ENCODE data around the gene PRKCA.
"Not testable (repeated sequence)": the region's sequence is repeated elsewhere in the genome, so short reads cannot be mapped to it uniquely, and the experiment has no call there.

PRKCA gene

DNA sequence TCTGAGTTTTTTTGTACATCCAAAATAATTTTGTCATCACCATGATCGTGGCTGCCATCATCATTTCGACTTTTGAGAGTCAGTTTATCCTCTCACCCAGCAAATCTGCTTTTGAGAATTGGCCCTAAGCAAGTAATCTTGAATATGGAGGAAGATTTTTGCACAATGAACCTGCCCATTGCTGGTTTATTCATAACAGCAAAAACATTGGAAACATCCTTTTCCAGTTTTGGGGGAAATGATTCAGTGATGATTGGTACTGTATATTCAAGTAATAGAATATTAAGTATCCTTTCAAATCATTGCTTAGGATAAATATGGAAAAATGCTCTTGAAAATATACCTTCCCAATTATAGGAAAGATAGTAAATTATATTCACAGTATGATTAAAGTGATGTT, 53.1 kb downstream of the PRKCA start:
- no peak for FAIRE-seq

DNA sequence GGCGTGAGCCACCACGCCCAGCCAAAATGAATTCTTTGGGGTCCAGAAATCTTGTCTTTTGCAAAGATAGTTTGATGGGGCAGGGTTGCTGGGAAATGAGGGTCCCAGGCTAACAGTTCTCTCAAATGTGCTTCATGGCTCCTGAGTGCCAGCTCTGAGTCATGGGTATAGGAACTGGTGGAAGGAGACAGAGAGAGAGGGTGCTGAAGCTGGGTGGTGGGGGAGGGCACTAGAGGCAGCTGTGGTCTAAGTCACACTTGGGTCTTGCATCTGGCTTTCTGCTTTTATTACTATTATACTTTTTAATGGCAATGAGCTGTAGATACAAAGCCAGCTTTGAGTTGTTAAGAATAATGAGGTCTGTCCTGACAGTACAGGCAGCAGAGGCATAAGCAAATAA, 54.6 kb downstream of the PRKCA start:
- FAIRE-seq: no peak

DNA sequence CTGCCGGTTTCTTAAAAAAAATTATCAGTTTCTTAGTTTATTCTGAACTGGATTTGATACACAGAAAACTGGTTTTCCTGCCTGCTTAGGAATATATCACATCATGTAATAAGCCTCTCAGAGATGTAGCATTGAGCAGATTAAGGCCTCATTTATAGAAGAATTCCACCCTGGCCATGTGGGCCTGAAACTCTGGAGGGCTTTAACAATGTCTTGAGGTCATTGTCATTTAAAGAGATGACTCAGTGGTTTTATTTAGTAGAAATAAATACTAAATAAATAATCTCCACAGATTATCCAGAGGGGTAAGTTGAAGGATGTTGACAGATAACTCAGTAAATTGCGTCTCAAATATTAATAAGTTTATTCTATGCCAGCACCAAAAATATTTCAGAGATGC, 56.9 kb downstream of the PRKCA start:
- no peak for FAIRE-seq

DNA sequence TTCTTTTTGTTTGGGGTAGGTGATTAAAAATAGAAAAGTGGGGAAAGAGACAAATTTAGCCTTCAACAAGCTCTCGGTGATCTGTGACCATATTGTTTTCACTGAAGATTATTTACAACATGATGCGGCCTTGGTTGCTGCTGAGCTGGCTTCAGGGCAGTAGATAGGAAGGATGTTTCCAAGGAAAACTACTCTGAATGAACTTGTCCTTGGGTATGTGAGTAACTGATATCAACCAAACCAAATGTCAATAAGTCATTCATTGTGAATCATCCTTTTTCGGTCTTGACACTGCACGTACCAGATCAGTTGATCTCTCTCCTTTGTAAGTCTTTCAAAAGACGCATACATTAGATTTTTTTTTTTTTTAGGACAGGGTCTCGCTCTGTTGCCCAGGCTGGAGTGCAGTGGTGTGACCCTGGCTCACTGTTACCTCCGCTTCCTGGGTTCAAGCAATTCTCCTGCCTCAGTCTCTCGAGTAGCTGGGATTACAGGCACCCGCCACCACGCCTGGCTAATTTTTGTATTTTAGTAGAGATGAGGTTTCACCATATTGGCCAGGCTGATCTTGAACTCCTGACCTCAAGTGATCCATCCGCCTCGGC, 58.6 kb downstream of the PRKCA start:
- not testable (repeated sequence) for FAIRE-seq

DNA sequence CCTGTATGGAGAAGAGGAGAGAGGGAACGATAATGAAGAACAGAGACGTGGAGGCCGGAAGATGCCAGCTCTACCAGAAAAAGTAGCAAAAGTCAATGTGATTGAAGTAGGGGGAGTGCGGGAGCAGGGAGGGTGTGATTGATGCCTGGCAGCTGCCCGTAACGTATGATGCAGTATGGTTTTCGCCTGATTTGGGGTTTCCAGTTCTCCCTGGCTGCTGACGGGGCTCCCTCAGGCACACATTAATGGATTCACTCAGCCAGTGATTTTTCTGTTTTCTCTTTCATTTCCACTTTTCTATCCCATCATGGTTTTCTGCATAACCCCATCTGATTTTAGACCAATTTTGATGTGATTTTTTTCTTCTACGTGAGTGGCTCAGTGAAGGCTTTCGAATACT, 62.1 kb downstream of the PRKCA start:
- no peak for FAIRE-seq

DNA sequence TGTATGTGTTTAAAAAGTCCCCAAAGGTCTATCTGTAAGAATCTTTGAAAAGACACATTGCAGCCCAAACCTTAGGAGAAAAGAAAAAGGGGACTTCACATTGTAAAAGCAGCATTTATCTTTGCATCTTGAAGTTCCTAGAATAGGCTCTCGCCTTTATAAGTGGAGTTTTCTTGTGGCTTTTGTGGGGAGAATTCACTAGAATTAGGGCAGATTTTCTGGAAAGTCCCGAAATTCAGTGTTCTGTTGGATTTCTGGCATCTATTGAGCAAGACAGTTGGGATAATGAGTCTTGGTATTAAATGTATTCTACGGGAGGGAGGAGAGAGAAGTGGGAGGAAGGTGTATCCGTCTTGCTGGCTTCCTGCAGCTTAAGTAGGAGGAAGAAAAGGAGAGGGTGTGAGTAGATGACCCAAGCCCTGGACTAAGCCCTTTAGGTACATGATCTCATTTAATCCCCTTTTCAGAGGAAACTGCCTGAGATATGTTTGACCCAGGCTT, 62.6 kb downstream of the PRKCA start:
- no peak for FAIRE-seq

DNA sequence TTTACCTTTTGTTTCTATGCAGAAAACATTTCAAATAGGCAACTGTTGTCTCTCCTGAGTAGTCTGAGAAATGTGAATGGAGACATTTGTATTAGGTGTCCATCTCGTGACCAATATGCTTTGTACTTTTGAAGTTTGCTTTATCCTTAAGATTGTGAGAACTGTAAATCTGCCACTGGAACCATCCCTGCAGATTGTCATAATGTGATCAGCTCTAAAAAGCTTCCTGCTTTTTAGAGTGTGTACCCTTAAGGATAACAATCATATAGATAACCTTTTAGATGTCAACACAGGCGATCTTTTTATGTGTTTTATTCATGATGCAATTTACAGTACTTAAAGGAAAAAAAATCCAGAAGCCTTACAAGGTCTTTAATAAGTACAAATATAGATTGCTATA, 63.5 kb downstream of the PRKCA start:
- no peak for FAIRE-seq

DNA sequence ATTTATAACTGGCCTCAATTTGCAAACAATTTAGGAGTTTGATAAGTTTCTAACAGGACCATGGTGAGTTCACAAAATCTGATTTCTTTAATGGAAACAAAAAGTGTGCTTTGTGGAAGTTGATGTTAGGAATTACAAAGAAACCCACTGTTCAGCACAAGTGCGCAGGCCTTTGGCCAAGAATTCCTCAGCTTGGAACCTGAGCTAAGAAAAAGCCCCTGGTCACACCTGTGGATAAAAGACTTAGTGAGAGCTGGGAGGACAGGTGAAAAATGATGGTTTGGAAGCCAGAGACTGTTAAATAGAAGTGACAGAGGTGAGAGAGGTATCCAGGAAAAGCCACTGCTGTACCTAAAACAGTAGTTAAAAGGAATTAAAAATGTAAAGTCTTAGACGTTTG, 64.7 kb downstream of the PRKCA start:
- FAIRE-seq: no peak

DNA sequence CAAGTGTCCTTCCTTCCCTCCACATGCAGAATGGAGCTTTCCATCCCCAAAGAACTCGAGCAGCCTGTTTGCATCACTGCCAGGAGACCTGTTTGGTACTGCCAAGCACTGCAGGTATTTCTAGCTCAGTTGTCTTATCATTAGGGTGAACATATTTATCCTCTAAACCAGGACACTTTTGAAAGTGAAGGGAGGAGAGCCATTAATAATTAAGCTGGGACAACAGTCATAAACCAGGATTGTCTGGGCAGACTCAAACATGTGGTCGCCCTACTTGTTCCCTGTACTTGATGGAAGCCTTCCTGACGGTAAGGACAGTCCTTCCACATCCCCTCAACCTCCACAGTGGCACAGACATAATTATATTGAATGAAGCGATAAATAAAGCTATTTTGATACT, 67.4 kb downstream of the PRKCA start:
- no peak for FAIRE-seq

DNA sequence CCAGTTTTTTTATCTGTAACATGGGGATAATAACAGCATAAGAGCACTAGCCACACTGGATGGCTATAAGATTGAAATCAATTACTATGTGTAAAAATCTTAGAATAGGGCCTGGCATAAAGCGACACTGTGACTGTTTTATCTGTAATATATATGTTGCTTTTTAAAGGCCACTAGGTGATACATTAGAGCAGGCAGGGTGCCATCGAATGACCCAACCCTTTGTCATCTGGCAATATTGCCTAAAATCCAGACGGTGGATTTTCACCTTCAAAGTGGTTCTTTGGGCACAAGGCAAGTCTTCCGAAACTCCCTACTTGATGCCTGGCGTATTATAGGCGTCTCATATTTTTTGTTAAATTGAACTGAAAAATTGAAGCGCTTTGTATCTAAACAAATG, 69.1 kb downstream of the PRKCA start:
- no peak for FAIRE-seq

DNA sequence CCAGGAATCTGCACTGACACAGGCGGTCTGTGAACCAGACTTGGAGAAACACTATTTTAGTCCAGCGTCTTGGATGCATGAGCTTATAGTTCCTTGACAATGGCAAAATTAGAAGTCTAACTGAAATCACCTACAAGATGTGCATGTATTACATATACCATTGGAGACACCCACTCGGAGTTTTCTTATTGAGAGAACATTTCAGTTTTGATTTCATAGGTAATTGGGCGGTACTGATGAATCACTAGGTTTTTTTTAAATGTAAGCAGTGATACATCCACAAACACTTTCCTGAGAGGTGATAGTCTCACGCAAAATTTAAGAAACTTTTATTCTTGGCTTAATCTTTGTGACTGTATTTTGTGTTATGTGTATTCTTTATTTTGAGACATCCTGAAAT, 69.8 kb downstream of the PRKCA start:
- no peak for FAIRE-seq

DNA sequence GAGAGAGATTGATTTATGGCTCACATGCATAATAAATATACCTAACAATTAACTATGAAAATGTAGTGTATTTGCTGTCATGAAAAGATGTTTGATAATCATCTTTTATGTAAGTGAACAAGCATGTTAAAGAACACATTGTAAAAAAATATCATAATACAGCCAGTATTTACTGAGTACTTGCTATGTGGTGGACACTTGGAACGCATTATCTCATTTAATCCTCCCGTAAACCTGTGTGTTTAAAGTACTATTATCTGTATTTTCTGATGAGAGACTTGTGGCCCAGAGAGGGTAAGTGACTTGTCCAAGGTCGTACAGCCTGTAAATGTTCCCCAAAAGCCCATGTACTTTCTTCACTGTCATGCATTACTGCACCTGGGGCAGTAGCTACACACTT, 70.7 kb downstream of the PRKCA start:
- FAIRE-seq: no peak

DNA sequence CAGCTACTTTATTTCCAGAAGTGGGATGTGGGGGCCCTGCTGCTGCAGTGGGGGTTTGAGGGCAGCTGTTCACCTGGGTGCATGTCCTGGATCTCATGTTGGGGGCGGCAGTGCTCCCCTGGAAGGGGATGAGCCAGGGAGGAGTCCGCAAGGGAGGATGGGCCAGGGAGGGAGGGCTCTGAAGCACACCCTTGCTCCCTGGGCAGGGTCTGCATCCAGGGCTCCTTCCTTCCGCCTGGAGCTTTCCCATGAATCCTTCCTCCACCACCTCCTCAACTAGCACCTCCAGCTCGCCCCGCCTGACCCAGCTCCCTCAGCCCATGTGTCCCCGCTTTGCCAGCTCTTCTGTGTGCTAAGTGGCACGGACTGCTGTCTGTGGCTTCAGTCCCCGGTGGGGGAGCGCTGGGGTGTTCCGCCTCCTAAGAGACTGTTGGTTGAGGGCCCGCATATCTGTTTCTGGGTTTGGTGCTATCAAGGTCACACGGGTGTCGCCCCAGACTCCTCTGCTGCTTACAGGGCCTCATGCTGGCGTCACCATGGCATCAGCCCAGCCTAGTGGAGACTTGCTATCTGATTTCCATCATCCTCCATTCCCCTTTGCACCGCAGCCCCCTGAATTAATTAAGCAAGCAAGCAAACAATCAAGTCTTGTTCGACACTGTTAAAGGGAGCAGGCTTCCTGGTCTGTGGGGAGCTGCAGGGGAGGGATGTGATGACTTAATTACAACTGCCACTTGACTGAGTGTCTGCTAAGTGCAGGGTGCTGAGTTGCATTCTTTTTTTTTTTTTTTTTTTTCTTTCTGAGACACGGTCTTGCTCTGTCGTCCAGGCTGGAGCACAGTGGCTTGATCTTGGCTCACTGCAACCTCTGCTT, 71.8 kb downstream of the PRKCA start:
- FAIRE-seq: no peak

DNA sequence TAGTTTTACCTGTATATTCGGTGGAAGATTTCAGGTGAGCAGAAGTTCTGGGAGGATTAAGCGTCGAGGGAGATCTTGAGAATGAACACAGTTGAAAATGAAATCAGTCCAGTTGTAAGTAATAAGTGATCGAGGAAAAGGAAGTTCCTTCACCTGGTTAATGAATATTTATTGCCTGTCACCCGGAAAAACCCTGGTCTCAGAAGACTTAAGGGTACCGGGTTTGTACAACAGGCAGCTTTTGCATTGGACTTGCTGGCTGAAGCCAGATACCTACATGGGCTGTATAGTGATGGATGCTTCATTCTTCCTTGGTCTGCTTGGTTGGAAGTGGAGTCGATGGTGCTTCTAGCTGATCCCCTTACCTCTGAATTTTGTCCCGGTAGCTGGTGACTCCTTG, 72.7 kb downstream of the PRKCA start:
- no peak for FAIRE-seq

DNA sequence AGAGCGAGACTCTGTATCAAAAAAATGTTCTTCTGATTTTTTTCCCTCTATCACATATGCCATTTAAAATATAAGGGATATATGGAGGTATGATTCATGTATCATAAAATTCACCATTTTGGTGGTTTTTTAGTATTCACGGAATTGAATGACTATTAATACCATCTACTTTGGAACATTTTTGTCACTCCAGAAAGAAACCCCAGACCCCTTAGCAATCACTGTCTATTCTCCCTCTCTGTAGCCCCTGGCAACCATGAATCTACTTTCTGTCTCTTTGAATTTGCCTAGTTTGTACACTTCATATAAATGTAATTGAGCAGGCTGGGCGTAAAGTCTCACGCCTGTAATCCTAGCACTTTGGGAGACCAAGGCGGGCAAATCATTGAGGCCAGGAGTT, 75.9 kb downstream of the PRKCA start:
- no peak for FAIRE-seq

DNA sequence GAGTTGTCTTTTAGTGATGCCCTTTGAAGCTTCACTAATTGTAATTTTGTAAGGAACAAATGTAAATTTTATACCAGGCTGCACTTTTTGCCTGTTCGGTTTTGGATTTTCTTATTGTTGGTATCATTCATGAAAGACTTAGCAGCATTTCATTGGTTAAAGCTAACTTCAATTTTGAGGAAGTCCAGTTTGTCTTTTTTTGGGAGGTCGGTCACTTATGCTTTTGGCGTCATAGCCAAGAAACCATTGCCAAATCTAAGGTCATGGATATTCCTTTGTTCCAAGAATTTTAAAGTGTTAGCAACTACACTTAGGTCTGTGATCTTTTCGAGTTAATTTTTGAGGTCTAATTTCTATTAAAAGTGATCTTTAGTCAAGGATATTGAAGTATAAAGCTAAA, 77.1 kb downstream of the PRKCA start:
- no peak for FAIRE-seq

DNA sequence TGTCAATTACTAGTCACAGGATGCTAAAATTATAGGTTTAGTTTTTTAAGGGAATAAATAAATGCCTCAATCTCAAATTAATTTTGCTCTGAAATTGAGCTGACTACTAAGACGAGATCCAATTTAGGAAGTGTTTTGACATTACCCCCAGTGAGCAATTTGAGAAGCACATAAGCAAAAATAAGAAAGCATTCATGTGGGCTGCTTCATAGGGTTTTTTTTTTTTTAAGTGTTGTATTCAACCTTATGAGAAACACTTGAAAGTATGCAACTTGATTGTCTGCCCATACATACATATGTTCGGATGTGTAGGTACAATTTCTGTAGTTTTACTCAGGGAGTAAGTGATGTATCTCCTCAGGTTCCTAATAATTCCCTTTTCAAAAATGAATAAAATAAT, 77.6 kb downstream of the PRKCA start:
- FAIRE-seq: no peak

DNA sequence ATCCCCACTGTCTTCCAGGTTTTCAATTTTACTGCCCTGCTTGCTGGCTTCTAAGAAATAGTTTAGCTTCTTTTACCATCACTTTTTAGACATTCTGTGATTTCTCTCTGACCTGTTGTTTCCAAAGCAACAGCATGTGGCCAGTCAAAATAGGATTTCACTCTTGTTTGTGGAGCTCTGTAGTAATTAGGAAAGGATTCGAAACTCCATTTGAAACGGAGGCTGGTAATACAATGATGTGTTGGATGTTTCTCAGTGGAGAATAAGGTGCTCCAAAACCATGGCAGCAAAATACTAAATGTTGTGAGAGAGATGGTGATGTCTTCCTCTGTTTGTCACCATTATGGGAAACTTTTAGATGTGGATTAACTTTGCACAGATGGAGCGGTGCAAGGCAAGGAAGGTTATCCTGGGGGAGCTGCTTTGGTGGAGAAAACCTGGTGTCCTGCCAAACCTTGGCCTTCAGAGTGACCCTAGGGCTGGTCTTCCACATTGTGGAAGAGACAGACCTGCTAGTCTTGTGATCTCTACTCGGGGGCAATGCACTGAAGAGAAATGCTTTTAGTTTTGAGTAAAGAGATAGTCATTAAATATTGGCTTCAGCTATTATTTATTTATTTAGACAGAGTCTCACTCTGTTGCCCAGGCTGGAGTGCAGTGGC, 79.4 kb downstream of the PRKCA start:
- no peak for FAIRE-seq

DNA sequence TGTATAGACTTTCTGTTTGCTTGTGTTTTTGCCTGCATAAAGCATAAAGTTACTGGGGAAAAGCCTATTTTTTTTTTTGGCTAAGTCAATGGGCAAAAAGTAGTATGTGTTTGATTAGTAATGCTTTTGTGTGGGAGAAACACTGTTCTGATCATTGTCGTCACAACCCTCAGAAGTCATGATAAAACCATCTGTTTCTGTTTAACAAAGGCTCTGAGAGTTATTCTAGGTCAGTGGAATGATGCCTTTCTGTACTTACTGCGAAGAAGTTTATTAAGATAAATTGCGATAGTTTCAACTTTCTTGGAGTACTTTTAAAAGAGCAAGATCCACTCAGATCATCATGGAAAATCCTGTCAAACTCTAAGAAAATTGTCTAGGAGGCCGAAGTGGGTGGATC, 80.9 kb downstream of the PRKCA start:
- no peak for FAIRE-seq

DNA sequence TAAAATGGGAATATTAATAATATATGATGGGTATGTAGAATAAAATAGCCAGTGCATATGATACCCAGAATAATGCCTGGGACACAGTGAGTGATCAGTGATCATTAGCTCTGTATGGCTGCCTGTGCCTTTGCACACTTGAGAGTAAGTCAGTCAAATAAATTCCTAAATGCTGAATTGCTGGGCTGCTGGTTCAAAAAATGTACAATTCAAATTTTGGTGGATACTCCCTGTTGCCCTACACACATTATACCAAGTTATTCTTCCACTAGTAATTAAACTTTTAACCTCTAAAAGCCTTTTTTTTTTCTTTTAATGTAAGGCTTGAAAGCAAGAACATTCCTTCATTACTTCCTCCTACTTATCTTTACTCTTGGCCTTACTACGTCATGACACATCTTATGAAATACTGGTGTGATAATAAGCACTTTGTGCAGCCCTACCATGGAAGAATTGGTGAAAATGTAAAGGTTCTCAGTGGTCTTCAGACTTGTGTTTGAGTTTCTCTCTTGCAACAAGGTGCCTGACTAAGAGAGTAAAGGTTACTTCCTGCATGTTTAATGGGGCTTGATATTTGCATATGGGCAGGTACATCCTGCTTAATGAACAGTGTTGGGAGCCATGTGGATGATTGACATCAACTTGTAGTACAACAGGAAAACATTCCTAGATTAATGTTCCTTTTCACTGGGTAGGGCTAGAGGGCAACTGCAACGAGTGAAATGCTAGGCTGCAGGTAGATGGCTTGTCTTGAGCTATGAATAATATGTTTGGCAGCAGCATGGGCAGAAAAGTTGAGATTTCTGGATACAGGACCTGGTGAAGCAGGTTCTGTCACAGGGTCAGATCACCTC, 84.3 kb downstream of the PRKCA start:
- no peak for FAIRE-seq

DNA sequence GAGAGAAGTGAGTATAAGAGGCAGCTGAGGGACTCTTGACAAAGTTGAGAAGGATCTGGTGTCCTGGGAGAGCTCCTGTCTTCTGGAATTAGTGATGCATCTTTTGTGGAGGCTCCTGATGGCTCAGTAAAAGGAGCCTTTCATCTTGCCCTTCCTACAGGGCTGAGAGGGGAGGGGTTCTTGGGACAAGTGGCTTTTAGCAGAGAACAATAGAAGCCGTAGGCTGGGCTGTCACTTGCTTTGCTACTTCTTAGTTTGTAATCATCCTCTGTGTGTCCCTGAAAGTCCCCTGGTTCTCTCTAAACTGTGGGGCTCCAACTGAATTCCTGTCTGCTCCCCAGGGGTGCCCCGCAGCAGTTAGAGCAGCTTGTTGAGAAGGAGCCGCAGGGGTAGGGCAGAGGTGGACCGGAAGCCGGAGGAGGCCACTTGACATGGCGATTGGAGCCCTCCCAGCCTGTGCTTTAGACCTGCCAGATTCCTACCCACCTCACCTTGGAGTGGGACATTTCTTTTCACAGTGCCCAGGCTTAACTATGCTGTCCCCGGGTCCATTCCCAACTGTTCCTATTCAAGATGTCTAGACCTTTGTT, 85.1 kb downstream of the PRKCA start:
- FAIRE-seq: no peak

DNA sequence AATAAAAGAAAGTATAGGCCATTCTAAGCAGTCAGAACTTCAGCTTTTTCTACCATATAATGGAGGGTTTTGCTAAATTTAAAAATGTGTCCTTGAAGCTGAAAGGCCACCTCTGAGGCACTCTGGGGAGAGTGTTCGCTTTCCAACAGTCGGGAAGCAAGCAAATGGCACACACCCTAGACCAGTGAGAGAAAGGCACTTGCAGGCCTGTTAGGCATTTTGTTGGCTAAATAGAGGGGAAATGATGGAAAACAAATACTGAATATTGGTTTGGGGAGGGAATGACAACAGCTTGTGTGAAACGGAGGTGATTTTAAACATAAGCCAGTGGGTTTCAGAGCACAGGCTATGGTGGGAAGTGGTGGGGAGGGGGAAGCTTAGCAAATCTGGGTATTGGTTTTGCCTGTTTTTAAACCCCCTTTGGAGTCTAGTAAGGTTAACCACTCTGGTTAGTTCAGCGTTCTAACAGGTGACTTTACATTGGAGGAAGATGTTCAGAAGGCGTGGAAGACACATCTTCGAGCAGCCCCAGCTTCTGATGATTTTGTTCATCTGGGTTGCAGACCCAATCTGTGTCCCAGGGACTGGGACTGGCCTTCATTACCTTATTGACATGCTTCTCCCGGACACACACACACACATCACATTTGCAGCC, 90.5 kb downstream of the PRKCA start:
- no peak for FAIRE-seq

Data from G401.6 (cell line).